Bronchial epithelial cell (primary cell): ENCODE measurements around the gene LRFN5. TPM values are rescaled to one million over a fixed set of nuclear protein-coding genes. Genes with fewer than 3 reads are reported as not detected.

ENCODE experiments used
- DNase-seq: peaks from one replicate; pipeline ENCODE4 v3.0.0-alpha.2; 2010; ENCODE audit warnings: low read depth
- FAIRE-seq: peaks from 2 replicates; lab custom pipeline; 2011; peaks lifted over from hg19 to GRCh38; lab: Jason Lieb, UNC
- H3K27me3 ChIP-seq: 2 replicates; pipeline ENCODE4 v1.5.1; 2011; ENCODE audit warnings: low read length; ENCODE audit not compliant: control insufficient read depth, insufficient read depth
- H3K36me3 ChIP-seq: 2 replicates; pipeline ENCODE4 v1.5.1; 2011; ENCODE audit warnings: low read length; ENCODE audit not compliant: control insufficient read depth, insufficient read depth
- H3K4me3 ChIP-seq: 2 replicates; pipeline ENCODE4 v1.5.1; 2011; ENCODE audit warnings: mild to moderate bottlenecking, low read depth, low read length, control low read depth
- CTCF ChIP-seq: IDR thresholded peaks from 2 replicates; pipeline ENCODE4 v1.5.1; 2011; ENCODE audit warnings: mild to moderate bottlenecking, moderate library complexity, low read length, control low read depth, inconsistent platforms; ENCODE audit not compliant: insufficient read depth, severe bottlenecking
- total RNA-seq: library from RNA; depleted of rRNA; stranded (reverse); fragments of >200 nt; gene quantifications from 2 replicates; pipeline ENCODE4 v1.2.1, GENCODE V29; 2014

The LRFN5 gene
- total RNA-seq, 1 donor from 2014 or later, result under 0.01 TPM

- no peaks in the 10 kb centered on the region for H3K36me3 ChIP-seq
- no peak for TF ChIP-seq CTCF
- no peak overlapping the region for H3K4me3 ChIP-seq
- FAIRE-seq, result no peak
- H3K27me3 ChIP-seq, result no peaks in the 10 kb centered on the region
- no peak for DNase-seq
Observed at GRCh38 chr14:41872931-41873685, 266.4 kb downstream of the LRFN5 start.

- DNase-seq, result no peak
- H3K4me3 ChIP-seq, result no peak overlapping the region
- no peak for FAIRE-seq
- no peaks in the 10 kb centered on the region for H3K36me3 ChIP-seq
- TF ChIP-seq CTCF, result no peak
- H3K27me3 ChIP-seq, result no peaks in the 10 kb centered on the region
Observed at GRCh38 chr14:41873686-41874317, 267.1 kb downstream of the LRFN5 start.

GRCh38 chr14:41875116-41875515 lies 268.4 kb downstream of the LRFN5 start:
- no peak for FAIRE-seq
- TF ChIP-seq CTCF, result no peak
- H3K4me3 ChIP-seq, result no peak overlapping the region

GRCh38 chr14:41878321-41878720 lies 271.6 kb downstream of the LRFN5 start:
- no peak for TF ChIP-seq CTCF
- Histone ChIP-seq H3K36me3 (no peaks in the 10 kb centered on the region), H3K4me3 (no peak overlapping the region), H3K27me3 (no peaks in the 10 kb centered on the region)
- FAIRE-seq (no peak), DNase-seq (no peak)

More at GRCh38 chr14:41875116-41875515, 268.4 kb downstream of the LRFN5 start:
- Histone ChIP-seq H3K27me3 (no peaks in the 10 kb centered on the region), H3K36me3 (no peaks in the 10 kb centered on the region)
- DNase-seq, result no peak

GRCh38 chr14:41891624-41892023 lies 284.9 kb downstream of the LRFN5 start:
- Histone ChIP-seq H3K4me3 (no peak overlapping the region), H3K36me3 (no peaks in the 10 kb centered on the region), H3K27me3 (no peaks in the 10 kb centered on the region)
- TF ChIP-seq CTCF, result no peak
- DNase-seq (no peak), FAIRE-seq (no peak)
